GM19043 (cell line): ENCODE results near the gene NUBPL.
"Not testable (repeated sequence)": the region's sequence is repeated elsewhere in the genome, so short reads cannot be mapped to it uniquely, and the experiment has no call there.

ENCODE experiments used
- ATAC-seq: cut with Tn5 transposase; IDR thresholded peaks from one replicate; pipeline ENCODE4 v1.9.1; 2021; ENCODE audit warnings: low read depth; ENCODE audit not compliant: unreplicated experiment

NUBPL gene

DNA sequence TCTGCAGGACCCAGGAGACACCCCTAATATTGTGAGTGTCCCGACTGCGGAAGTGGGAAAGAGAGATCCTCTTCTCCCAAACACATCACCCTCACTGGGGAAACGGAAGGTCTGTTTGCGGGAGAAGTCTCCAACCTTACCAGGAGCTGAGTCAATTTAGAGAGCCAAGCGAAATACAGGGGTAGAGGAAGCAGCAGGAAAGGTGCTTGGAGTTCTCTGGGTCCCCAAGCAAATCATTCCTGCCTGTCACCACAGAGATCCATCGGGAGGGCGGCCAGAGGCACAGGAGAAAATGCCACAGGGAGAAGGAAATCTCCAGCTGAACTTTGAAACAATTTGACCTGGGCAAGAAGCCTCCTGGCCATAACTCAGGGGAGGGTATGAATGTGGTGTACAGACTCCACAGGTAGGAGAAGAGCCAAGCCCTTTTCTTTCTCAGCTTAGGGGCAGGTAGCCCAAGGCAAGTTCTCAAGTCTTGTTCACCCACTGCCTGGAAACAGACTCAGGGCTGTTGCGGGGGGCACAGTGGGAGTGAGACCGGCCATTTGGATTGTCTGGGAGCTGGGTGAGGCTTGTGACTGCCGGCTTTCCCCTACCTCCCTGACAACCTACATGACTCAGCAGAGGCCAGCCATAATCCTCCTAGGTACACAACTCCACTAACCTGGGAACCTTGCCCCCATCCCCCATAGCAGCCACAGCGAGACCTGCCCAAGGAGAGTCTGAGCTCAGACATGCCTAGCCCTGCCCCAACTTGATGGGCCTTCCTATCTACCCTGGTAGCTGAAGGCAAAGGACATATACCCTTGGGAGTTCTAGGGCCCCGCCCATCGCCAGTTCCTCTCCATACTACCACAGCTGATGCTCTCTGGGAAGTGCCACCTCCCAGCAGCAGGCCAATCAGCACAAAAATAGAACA lies 304.0 kb downstream of the NUBPL start:
- ATAC-seq, result no peak

DNA sequence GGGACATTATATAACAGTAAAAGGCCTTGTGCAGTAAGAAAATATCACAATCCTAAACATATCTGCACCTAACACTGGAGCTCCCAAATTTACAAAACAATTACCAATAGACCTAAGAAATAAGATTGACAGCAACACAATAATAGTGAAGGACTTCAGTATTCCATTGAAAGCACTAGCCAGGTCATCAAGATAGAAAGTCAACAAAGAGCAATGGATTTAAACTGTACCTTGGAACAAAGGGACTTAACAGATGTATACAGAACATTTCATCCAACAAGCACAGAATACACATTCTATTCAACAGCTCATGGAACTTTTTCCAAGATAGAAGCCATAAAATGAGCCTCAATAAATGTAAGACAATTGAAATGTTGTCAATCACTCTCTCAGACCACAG lies 306.4 kb downstream of the NUBPL start:
- ATAC-seq, result no peak

DNA sequence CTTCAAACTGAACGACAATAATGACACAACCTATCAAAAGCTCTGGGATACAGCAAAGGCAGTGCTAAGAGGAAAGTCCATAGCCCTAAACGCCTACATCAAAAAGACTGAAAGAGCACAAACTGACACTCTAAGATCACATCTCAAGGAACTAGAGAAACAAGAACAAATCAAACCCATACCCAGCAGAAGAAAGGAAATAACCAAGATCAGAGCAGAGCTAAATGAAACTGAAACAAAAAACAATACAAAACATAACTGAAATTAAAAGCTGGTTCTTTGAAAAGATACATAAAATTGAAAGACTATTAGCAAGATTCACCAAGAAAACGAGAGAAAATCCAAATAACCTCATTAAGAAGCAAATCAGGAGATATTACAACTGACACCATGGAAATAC lies 306.9 kb downstream of the NUBPL start:
- not testable (repeated sequence) for ATAC-seq

DNA sequence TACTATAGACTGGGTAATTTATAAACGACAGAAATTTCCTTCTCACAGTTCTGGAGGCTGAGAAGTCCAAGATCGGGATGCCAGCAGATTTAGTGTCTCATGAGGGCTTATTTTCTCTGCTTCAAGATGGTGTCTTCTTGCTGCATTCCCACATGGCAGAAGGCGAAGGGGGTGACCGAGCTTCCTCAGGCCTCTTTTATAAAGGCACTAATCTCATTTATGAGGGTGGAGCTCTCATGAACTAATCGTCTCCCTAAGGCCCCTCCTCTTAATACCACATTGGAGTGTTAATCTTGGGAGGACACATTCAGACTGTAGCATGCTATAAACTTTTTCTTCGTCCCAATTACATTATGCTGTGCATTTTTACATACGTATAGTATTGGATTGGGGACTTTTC lies 315.5 kb downstream of the NUBPL start:
- no peak for ATAC-seq

DNA sequence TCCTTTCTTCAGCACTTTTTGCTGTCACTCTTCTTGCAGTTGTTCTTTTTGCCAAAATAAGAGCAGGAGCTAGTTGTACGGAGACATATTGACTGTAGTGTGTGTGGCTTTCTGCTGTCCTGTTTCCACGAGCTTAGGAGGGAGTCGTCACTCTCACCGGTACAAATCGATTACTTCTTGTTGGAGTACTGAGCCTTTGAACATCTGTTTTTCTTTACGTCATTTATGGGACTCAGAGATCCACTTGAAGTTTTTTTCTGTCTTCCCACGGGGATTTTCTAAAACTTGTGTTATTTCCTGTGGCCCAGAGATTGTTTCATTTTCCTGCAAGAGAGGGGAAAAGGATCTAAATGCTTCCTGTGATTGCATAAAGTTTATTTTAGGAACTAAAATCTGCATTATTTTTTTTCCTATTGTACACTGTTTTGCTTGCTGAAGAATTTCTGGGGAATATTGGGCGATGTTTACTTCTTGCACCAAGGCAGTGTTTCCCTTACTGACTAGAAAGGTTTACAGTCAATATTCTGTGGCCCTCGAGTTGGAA lies 316.1 kb downstream of the NUBPL start:
- no peak for ATAC-seq

DNA sequence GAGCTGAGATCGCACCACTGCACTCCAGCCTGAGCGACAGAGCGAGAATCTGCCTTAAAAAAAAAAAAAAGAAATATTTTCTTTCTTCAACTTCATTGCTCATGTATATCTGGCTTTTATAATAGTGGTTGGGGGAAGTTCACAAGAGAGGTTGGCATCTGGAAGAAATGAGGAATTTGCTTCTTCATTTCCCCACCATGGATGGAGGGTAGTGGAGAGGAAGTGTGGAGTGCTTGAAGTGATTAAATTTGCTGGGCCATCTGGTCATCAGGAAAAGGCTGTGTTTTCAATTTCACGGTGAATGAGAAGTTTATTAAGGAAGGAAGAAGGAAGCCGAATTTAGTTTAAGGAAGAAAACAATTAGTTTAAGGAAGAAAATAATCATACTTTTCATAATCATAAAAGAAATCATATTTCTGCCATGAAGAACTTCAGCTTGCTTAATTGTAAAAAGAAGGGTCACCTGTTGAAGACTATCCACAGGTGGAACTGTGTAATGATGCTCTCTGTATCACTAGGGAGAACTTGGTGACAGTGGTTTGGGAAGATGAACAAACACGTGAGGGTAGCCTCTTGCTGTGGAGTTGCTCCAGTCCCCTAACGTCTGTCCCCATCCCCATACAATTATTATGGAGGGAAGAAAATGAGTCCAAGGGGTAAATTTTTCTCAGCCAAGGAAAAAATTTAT lies 318.6 kb downstream of the NUBPL start:
- ATAC-seq, result no peak

DNA sequence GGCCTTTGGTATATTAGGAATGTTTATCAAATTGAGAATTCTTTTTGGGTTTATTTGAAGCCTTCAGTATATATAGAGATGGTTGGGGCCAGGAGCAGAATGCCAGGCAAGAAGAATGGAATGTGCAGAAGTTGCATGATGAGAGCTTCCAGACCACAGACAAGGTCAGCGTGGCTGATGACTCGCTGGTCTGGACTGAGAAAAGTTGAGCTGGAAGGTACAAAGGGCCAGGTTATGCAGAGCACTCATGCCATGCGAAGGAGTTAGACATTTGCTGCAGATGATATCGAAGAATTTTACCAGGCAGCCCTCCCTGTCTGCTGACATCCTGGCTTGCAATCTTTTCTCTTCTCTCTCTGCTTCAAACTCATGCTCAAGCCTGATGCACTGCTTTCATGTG lies 319.7 kb downstream of the NUBPL start:
- no peak for ATAC-seq

DNA sequence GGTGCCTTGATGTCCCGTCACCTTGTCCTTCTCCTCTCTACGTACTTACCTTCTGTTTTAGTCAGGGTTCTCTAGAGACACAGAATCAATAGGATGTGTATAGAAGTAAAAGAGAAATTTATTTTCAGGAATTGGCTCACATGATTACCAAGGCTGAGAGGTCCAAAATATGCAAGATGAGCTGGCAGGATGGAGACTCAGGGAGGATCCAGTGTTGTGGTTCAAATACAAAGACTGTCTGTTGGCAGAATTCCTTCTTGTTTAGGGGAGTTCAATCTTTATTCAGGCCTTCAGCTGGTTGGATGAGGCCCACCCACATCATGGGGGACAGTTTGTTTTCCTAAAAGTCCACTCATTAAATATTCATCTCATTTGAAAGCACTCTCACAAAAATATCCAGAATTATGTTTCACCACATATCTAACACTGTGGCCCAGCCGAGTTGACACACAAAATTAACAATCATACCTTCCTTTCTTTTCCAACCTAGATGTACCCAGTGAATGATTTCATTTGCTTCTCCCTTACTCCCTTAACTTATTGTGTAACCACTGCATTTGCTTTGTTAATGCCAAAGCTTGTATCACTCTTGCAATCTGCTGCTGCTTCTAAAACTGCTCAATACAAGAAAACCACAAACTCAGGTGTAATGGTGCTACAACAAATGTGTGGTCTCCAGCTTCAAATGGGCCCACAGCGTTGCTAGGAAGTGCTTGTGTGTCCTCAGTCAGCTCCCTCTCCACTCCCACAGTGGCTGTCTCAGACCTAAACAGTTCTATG lies 320.5 kb downstream of the NUBPL start:
- ATAC-seq, result no peak

DNA sequence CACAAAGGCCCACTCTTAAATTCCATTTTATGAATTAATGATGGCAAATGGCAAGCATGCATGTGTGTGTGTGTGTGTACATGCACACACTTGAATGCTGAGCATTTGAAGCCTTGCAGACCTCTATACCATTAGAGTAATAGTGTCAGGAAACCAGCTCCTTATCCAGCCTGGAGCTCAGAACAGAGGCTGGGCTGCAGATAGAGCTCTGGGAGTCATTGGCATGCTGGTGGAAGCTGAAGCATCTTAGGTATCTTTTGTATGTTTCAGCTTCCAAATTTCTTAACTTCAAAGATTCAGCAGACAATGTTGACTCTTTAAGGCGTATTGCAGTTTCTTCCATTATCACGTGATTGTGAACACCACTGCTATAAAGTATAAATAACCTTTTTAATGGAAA lies 323.0 kb downstream of the NUBPL start:
- ATAC-seq, result no peak

DNA sequence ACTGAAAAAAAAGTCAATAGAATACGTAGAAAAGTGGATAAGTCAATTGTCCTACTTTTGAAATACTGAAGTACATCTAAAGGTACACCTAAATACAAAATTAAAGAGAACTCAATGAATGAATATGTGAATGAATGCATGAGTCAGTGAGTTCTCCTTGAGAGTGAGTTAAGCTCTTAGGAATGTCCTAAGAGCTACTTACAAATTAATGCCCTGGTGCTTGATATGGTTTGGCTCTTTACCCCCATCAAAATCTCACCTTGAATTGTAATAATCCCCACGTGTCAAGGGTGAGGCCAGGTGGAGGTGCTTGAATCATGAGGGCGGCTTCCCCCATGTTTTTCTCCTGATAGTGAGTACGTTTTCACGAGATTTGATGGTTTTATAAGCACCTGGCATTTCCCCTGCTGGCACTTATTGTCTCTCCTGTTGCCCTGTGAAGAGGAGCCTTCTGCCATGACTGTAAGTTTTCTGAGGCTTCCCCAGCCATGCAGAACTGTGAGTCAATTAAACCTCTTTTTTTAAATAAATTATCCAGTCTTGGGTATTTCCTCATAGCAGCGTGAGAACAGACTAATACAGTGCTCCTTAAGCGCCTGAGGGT lies 323.7 kb downstream of the NUBPL start:
- ATAC-seq, result no peak

DNA sequence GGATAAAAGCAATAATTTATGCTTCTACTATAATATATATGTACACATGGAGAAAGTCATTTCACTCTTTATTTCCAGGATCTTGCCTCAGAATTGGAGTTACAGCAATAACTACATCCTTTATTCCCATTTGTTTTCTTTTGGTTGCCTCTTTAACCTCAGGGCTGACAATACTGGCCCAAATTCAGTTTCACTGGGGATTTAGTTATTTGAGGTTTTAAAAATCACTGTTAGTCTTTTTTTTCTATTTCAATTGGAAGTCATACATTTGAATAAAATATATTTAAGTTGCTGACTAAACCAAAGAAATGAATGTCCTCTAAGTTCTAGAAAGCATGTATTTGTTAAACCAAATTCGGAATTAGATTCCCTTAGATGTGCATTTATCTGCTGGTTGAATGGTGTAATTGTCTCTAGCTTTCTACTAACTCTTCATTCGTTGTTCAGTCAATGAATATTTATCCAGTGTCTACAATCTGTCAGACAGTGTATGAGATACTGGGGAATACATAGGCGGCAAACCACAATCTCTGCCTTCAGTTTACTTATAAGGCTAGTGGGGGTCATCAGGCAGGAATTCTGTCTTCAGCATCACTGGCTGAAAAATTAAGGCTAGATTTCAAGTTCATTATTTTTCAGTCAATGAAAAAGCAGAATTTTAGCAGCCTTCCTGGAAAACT lies 325.1 kb downstream of the NUBPL start:
- ATAC-seq, result no peak

DNA sequence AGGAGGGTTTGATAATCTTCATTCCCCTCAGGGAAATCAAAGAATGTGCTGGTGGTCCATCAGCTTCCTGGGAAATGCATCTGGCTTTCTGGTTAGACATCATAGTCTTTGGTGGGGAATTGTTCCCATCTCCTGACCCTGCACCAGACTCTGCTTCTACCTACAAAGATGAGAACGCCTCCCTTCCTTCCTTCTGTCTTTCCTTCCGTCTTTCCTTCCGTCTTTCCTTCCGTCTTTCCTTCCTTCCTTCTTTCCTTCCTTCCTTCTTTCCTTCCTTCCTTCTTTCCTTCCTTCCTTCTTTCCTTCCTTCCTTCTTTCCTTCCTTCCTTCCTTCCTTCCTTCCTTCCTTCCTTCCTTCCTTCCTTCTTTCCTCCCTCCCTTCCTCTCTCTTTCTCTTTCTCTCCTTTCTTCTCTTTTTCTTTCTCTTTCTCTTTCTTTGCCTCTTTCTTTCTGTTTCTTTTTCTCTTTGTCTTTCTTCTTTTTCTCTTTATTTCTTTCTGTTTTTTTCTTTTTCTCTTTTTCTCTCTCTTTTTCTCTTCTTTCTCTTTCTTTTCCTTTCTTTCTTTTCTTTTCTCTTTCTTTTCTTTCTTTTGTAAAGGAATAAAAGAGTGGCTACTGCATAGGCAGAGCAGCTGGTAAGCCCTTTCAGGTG lies 326.9 kb downstream of the NUBPL start:
- no peak for ATAC-seq

DNA sequence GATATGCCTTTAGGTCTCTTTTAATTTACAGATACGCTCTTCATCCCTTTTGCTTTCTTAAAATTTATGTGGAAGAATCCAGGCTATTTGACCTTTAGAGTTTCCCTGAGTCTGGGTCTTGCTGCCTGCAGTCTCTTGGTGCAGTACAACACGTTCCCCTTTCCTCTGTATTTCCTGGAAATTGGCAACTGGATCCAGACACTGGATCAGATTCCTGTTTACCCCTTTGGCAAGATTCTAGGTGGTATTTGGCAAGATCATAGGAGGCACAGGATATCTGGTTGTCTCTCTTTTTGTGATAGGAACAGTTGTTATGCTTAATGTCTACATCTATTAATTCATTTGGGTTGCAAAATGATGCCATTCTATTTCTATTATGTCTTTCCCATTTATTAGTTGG lies 328.1 kb downstream of the NUBPL start:
- ATAC-seq, result no peak

DNA sequence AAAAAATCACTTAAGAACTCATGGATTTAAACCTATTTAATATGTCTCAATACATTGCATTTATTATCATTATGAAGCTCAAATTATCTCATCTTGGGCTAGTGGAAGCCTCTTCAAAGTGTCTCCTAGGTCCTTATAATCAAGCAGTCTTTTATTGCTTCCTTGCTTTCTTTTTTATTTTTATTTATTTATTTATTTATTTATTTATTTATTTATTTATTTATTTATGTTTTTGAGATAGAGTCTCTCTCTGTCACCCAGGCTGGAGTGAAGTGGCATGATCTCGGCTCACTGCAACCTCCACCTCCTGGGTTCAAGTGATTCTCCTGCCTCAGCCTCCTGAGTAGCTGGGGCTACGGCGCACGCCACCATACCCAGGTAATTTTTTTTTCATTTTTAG lies 329.0 kb downstream of the NUBPL start:
- ATAC-seq, result not testable (repeated sequence)

DNA sequence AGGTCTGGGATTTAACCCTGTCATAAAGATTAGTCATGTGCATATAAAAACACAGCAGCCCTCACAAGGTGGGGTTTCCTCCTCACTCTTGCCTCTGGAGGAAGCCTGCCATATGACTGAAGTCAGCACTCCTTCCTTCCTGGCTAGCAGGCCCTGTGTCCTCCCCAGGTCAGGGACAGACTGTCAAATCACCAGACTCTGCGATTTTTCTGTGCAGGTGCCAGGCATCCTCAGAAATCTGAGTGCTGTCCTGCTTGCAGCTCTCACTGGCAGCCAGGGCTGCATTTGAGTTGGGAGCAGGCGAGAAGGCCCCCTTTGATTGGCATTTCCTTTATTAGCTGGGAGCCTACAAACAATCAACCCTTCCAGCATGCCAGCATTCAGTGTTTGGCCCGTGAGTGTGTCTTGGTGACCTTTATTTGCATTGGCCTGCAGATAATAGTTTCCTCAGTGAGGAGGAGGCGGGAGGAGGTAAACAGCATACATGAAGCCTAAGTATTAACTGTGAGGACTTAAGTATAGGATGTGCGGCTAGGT lies 332.1 kb downstream of the NUBPL start:
- no peak for ATAC-seq

DNA sequence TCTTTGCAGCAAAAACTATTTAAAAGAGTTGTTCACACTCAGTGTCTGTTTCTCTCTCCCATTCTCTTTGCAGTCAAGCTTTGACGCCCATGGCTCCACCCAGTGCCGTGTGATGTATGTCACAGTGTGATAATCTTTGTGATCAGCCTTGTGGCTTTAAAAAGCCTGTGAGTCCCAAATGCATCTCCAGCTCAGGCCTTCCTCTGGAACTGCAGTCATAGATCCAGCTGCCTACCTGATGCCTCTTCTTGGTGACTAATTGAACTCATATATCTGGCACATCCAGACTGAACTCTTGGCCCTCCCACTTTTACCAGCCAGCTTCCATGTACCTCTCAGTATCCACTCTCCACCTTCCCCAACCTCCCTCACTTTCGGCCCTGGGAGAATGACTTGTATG lies 333.1 kb downstream of the NUBPL start:
- no peak for ATAC-seq

DNA sequence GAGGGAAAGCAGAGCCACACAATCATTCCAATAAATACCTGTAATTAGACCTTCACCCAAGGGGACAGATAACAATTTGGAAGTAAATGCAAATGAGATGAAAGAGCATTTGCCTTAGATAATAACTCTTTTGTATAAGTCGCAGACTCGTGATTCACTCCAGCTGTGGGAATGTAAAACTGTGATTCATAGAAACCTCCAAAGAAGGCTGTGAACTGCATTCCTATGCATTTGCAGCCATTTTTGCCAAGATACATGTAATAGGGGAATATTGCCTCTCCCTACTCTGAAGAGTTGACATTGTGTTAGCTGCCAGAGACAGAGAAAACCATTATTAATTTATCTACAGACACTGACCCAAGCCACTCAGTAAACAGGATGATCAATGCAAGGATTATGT lies 334.0 kb downstream of the NUBPL start:
- no peak for ATAC-seq

DNA sequence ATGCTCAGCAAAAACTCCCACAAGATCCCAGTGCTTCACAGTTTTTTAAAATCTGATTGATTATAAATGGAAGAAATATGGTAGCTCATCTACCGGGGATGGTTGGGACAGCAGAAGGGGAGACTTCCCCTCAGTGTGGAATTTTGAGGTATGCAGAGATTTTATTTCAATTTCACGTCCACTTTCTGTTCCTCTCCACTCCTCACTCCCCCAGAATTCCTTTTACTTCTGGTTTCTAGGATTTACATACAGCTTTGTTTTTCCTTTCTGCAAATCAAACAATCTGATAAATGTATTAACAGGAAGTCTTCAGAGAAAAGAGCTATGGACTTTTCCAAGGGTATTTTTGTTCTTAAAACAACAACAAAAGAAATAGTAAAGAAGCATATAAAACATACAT lies 334.4 kb downstream of the NUBPL start:
- ATAC-seq, result no peak

DNA sequence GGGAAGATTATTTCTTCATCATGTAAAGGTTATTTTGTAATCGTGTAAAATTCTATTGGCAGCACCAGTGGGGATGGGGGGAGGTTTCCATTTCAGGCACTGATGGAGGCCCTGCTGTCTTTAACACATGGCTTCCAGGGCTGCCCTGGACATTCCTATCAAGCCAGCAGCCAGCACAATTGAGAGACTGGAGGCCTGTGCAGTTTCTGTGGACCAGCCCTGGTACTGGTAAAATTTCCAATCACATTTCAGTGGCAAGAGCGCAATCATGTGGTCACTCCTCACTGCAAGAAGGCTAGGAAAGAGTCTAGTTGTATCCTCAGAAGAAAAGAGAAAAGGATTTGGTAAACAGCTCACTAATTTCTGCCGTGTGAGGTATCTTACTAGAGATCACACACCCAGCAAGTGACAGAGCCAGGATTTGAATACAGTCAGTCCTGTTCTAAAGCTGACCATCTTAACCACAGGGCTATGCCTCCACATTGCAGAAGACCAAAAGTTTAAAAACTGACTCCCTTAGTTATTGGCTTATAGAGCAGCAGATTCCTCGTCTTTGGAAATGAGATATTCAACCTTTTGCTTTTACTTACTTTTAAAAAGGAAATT lies 336.5 kb downstream of the NUBPL start:
- ATAC-seq, result no peak
